BLaER1 (cell line): ENCODE data around the gene ATP5MK.
"Not testable (repeated sequence)": the region's sequence is repeated elsewhere in the genome, so short reads cannot be mapped to it uniquely, and the experiment has no call there.

Experiments used
- H3K27ac ChIP-seq: shearing (Covaris generic); formaldehyde crosslinking; 2 replicates; pipeline ENCODE4 v1.8.1; 2022
- H3K27me3 ChIP-seq: shearing (Covaris generic); formaldehyde crosslinking; 2 replicates; pipeline ENCODE4 v1.8.1; 2022
- H3K36me3 ChIP-seq: shearing (Covaris generic); formaldehyde crosslinking; 2 replicates; pipeline ENCODE4 v1.8.1; 2022
- H3K4me1 ChIP-seq: shearing (Covaris generic); formaldehyde crosslinking; 2 replicates; pipeline ENCODE4 v1.8.1; 2022
- H3K4me2 ChIP-seq: shearing (Covaris generic); formaldehyde crosslinking; 2 replicates; pipeline ENCODE4 v1.8.1; 2022
- H3K4me3 ChIP-seq: shearing (Covaris generic); formaldehyde crosslinking; 2 replicates; pipeline ENCODE4 v1.8.1; 2022
- H3K9ac ChIP-seq: shearing (Covaris generic); formaldehyde crosslinking; 2 replicates; pipeline ENCODE4 v1.8.1; 2022
- H3K9me3 ChIP-seq: shearing (Covaris generic); formaldehyde crosslinking; 2 replicates; pipeline ENCODE4 v1.8.1; 2022
- H4K20me1 ChIP-seq: shearing (Covaris generic); formaldehyde crosslinking; 2 replicates; pipeline ENCODE4 v1.8.1; 2022
- Cebpa-rat ChIP-seq: shearing (Covaris generic); IDR thresholded peaks from 2 replicates; pipeline ENCODE4 v1.8.1; 2022

ATP5MK gene

GRCh38 chr10:103431902-103432301 lies 35.6 kb upstream of the ATP5MK start:
- peaks cover 86% of the 10 kb centered on the region for H3K36me3 ChIP-seq
- peaks cover 6% of the 10 kb centered on the region; the same call in 1 of the 2 replicates for H4K20me1 ChIP-seq
- no peaks in the 10 kb centered on the region for H3K9me3 ChIP-seq
- TF ChIP-seq Cebpa-rat = no peak
- H3K27me3 ChIP-seq = no peaks in the 10 kb centered on the region
- H3K4me2 ChIP-seq = no peak overlapping the region
- no peak overlapping the region for H3K4me3 ChIP-seq
- peaks cover 56% of the 10 kb centered on the region for H3K4me1 ChIP-seq
- H3K27ac ChIP-seq = no peak overlapping the region
- H3K9ac ChIP-seq = no peak overlapping the region

GRCh38 chr10:103429647-103430046 lies 33.4 kb upstream of the ATP5MK start:
- no peak overlapping the region for H3K9ac ChIP-seq
- H3K4me3 ChIP-seq = peak overlapping the region; percentile 32; the same call in 1 of the 2 replicates
- H4K20me1 ChIP-seq = no peaks in the 10 kb centered on the region
- peak overlapping the region; percentile 75 for H3K4me2 ChIP-seq
- H3K27ac ChIP-seq = peak overlapping the region; percentile 63
- H3K36me3 ChIP-seq = peaks cover 89% of the 10 kb centered on the region
- no peak for TF ChIP-seq Cebpa-rat
- H3K9me3 ChIP-seq = no peaks in the 10 kb centered on the region
- peaks cover 40% of the 10 kb centered on the region for H3K4me1 ChIP-seq
- no peaks in the 10 kb centered on the region for H3K27me3 ChIP-seq

GRCh38 chr10:103428989-103429643 lies 32.8 kb upstream of the ATP5MK start:
- peaks cover 89% of the 10 kb centered on the region for H3K36me3 ChIP-seq
- no peaks in the 10 kb centered on the region for H3K27me3 ChIP-seq
- H4K20me1 ChIP-seq = peaks cover 3% of the 10 kb centered on the region; the same call in 1 of the 2 replicates
- peak overlapping the region; percentile 32; the same call in 1 of the 2 replicates for H3K4me3 ChIP-seq
- H3K9ac ChIP-seq = peak overlapping the region; percentile 44; the same call in 1 of the 2 replicates
- H3K27ac ChIP-seq = peak overlapping the region; percentile 63
- no peak for TF ChIP-seq Cebpa-rat
- H3K4me2 ChIP-seq = peak overlapping the region; percentile 75
- peaks cover 40% of the 10 kb centered on the region for H3K4me1 ChIP-seq
- no peaks in the 10 kb centered on the region for H3K9me3 ChIP-seq

GRCh38 chr10:103427866-103428265 lies 31.6 kb upstream of the ATP5MK start:
- peaks cover 40% of the 10 kb centered on the region for H3K4me1 ChIP-seq
- H3K9me3 ChIP-seq = no peaks in the 10 kb centered on the region
- peaks cover 9% of the 10 kb centered on the region; the same call in 1 of the 2 replicates for H4K20me1 ChIP-seq
- TF ChIP-seq Cebpa-rat = no peak
- no peak overlapping the region for H3K4me3 ChIP-seq
- H3K36me3 ChIP-seq = peaks cover 89% of the 10 kb centered on the region
- no peaks in the 10 kb centered on the region for H3K27me3 ChIP-seq
- no peak overlapping the region for H3K27ac ChIP-seq
- H3K9ac ChIP-seq = no peak overlapping the region
- H3K4me2 ChIP-seq = peak overlapping the region; percentile 75

- no peaks in the 10 kb centered on the region for H3K9me3 ChIP-seq
- H3K27me3 ChIP-seq = no peaks in the 10 kb centered on the region
- no peak overlapping the region for H3K27ac ChIP-seq
- H3K4me3 ChIP-seq = no peak overlapping the region
- peaks cover 14% of the 10 kb centered on the region for H4K20me1 ChIP-seq
- H3K9ac ChIP-seq = no peak overlapping the region
- H3K4me1 ChIP-seq = peaks cover 12% of the 10 kb centered on the region
- H3K4me2 ChIP-seq = no peak overlapping the region
- peaks cover 99% of the 10 kb centered on the region for H3K36me3 ChIP-seq
- no peak for TF ChIP-seq Cebpa-rat
Observed at GRCh38 chr10:103423748-103424147, 27.5 kb upstream of the ATP5MK start.

GRCh38 chr10:103419101-103419500 lies 22.8 kb upstream of the ATP5MK start:
- no peak for TF ChIP-seq Cebpa-rat
- H3K4me3 ChIP-seq = no peak overlapping the region
- no peak overlapping the region for H3K4me2 ChIP-seq
- no peak overlapping the region for H3K27ac ChIP-seq
- no peaks in the 10 kb centered on the region for H3K27me3 ChIP-seq
- peaks cover 48% of the 10 kb centered on the region for H4K20me1 ChIP-seq
- no peak overlapping the region for H3K9ac ChIP-seq
- H3K9me3 ChIP-seq = no peaks in the 10 kb centered on the region
- no peaks in the 10 kb centered on the region for H3K4me1 ChIP-seq
- peaks cover 100% of the 10 kb centered on the region for H3K36me3 ChIP-seq

GRCh38 chr10:103417601-103418000 lies 21.3 kb upstream of the ATP5MK start:
- Histone ChIP-seq H3K27me3 (no peaks in the 10 kb centered on the region), H3K9me3 (no peaks in the 10 kb centered on the region), H3K27ac (no peak overlapping the region), H3K9ac (no peak overlapping the region), H3K4me1 (no peaks in the 10 kb centered on the region), H3K4me2 (no peak overlapping the region), H3K4me3 (no peak overlapping the region), H4K20me1 (peaks cover 49% of the 10 kb centered on the region), H3K36me3 (peaks cover 100% of the 10 kb centered on the region)
- no peak for TF ChIP-seq Cebpa-rat

GRCh38 chr10:103417148-103417469 lies 20.8 kb upstream of the ATP5MK start:
- peaks cover 100% of the 10 kb centered on the region for H3K36me3 ChIP-seq
- not testable (repeated sequence) for H3K27me3 ChIP-seq

GRCh38 chr10:103416436-103417147 lies 20.3 kb upstream of the ATP5MK start:
- Histone ChIP-seq H3K9ac (no peak overlapping the region), H3K4me2 (no peak overlapping the region), H3K36me3 (peaks cover 100% of the 10 kb centered on the region), H3K4me1 (no peaks in the 10 kb centered on the region), H3K9me3 (no peaks in the 10 kb centered on the region), H4K20me1 (peaks cover 50% of the 10 kb centered on the region), H3K27ac (no peak overlapping the region), H3K27me3 (no peaks in the 10 kb centered on the region), H3K4me3 (no peak overlapping the region)
- TF ChIP-seq Cebpa-rat = no peak

More at GRCh38 chr10:103417148-103417469, 20.8 kb upstream of the ATP5MK start:
- H4K20me1 ChIP-seq = peaks cover 50% of the 10 kb centered on the region
- H3K9ac ChIP-seq, H3K4me1 ChIP-seq, H3K4me3 ChIP-seq, H3K27ac ChIP-seq, H3K9me3 ChIP-seq, H3K4me2 ChIP-seq: not testable (repeated sequence)

GRCh38 chr10:103415581-103415980 lies 19.3 kb upstream of the ATP5MK start:
- Histone ChIP-seq H3K4me3 (no peak overlapping the region), H4K20me1 (peaks cover 50% of the 10 kb centered on the region), H3K4me1 (no peaks in the 10 kb centered on the region), H3K9me3 (no peaks in the 10 kb centered on the region), H3K27ac (no peak overlapping the region), H3K36me3 (peaks cover 100% of the 10 kb centered on the region), H3K27me3 (no peaks in the 10 kb centered on the region), H3K9ac (no peak overlapping the region; the same call in 1 of the 2 replicates), H3K4me2 (no peak overlapping the region)
- TF ChIP-seq Cebpa-rat = no peak
